T-helper 22 cell (primary cell): Measurements from ENCODE around the gene TMEM263.
"Not testable (repeated sequence)": the region's sequence is repeated elsewhere in the genome, so short reads cannot be mapped to it uniquely, and the experiment has no call there.

ENCODE experiments used
- DNase-seq: peaks from one replicate; pipeline ENCODE4 v3.0.0-alpha.2; 2020; ENCODE audit warnings: low read depth

The TMEM263 gene

GRCh38 chr12:106955377-106956047, at the start of gene TMEM263:
TSS of gene TMEM263 (plus strand) at chr12:106955907. CDS start at chr12:106967117, 11,210 bp downstream.
- peak; percentile 85 for DNase-seq

- DNase-seq, result no peak
Measured at GRCh38 chr12:106906715-106907114, 49.0 kb upstream of the TMEM263 start.

- DNase-seq, result no peak
Measured at GRCh38 chr12:106907411-106907810, 48.3 kb upstream of the TMEM263 start.

GRCh38 chr12:106907846-106908245, 47.9 kb upstream of the TMEM263 start:
- no peak for DNase-seq

GRCh38 chr12:106908561-106908960, 47.1 kb upstream of the TMEM263 start:
- DNase-seq, result no peak

GRCh38 chr12:106910202-106910601, 45.5 kb upstream of the TMEM263 start:
- DNase-seq, result no peak

GRCh38 chr12:106911581-106911980, 44.1 kb upstream of the TMEM263 start:
- no peak for DNase-seq

- DNase-seq, result no peak
Measured at GRCh38 chr12:106913456-106913855, 42.3 kb upstream of the TMEM263 start.

- no peak for DNase-seq
Measured at GRCh38 chr12:106914796-106915634, 40.7 kb upstream of the TMEM263 start.

GRCh38 chr12:106915635-106916026, 40.1 kb upstream of the TMEM263 start:
- no peak for DNase-seq

GRCh38 chr12:106917503-106917902, 38.2 kb upstream of the TMEM263 start:
- no peak for DNase-seq

- DNase-seq, result no peak
Measured at GRCh38 chr12:106918746-106919145, 37.0 kb upstream of the TMEM263 start.

GRCh38 chr12:106919910-106920544, 35.7 kb upstream of the TMEM263 start:
- no peak for DNase-seq

- DNase-seq, result not testable (repeated sequence)
Measured at GRCh38 chr12:106921976-106922375, 33.7 kb upstream of the TMEM263 start.

GRCh38 chr12:106923594-106923993, 32.1 kb upstream of the TMEM263 start:
- DNase-seq, result not testable (repeated sequence)

GRCh38 chr12:106924268-106924861, 31.3 kb upstream of the TMEM263 start:
- DNase-seq, result no peak

GRCh38 chr12:106926657-106927056, 29.1 kb upstream of the TMEM263 start:
- DNase-seq, result no peak

GRCh38 chr12:106934277-106934676, 21.4 kb upstream of the TMEM263 start:
- no peak for DNase-seq

- DNase-seq, result no peak
Measured at GRCh38 chr12:106941481-106942156, 14.1 kb upstream of the TMEM263 start.

- DNase-seq, result no peak
Measured at GRCh38 chr12:106942775-106943174, 12.9 kb upstream of the TMEM263 start.

- DNase-seq, result no peak
Measured at GRCh38 chr12:106945261-106945851, 10.4 kb upstream of the TMEM263 start.
